Retina (tissue), 1 donor: ENCODE measurements around the gene PHF14.
"Not testable (repeated sequence)": the region's sequence is repeated elsewhere in the genome, so short reads cannot be mapped to it uniquely, and the experiment has no call there.

Experiments used
- DNase-seq: peaks from one replicate; pipeline ENCODE4 v3.0.0-alpha.2; 2016

The PHF14 gene

DNA sequence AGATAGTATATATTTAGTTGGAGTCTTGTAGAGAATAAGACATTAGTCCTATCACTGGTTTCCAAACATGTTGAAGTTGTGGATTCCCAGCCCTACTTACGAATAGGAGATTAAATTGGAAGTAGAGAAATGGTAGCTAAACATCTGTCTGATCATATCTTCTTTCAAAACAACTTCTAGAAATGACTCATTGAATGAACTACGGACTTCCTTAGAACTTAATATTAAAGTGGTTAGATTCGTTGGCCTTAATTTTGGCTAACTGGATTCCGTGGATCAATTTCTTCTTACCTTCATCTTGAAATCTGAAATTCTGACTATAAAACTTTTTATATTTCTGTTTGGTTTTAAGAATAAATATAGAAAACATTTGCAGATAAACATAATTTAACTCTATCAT, 3.4 kb downstream of the PHF14 start:
- DNase-seq, result no peak

DNA sequence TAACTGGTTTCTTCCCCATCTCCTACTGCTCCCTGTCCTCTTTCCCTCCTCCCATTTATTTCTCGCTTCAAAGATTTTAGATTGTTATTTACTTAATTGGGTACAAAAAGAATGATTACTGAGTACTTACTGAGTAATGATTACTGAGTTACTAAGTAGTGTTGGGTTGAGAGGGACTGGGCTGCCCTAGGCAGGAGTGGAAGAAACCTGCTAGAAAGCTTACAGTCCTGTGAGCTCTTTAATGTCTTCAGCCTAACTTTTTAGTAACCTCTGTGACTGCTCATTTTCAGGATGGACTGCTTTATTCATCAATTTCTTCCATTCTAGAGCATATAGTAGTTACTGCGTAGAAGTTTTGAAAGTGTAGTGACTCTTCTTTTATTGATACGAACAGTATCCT, 7.6 kb downstream of the PHF14 start:
- DNase-seq, result no peak

DNA sequence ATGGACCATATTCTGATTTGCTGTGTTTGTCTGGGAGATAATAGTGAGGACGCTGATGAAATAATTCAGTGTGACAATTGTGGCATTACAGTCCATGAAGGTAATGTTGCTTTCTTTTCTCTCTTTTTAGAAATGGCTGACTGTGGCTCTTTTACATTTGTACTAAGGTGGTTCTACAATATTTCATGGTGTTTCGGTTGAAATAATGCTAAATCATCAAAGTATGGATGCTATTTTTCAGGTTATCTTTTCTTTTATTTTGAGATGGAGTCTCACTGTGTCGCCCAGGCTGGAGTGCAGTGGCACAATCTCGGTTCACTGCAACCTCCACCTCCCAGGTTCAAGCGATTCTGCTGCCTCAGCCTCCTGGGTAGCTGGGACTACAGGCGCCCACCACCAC, 17.1 kb downstream of the PHF14 start:
- DNase-seq, result not testable (repeated sequence)

DNA sequence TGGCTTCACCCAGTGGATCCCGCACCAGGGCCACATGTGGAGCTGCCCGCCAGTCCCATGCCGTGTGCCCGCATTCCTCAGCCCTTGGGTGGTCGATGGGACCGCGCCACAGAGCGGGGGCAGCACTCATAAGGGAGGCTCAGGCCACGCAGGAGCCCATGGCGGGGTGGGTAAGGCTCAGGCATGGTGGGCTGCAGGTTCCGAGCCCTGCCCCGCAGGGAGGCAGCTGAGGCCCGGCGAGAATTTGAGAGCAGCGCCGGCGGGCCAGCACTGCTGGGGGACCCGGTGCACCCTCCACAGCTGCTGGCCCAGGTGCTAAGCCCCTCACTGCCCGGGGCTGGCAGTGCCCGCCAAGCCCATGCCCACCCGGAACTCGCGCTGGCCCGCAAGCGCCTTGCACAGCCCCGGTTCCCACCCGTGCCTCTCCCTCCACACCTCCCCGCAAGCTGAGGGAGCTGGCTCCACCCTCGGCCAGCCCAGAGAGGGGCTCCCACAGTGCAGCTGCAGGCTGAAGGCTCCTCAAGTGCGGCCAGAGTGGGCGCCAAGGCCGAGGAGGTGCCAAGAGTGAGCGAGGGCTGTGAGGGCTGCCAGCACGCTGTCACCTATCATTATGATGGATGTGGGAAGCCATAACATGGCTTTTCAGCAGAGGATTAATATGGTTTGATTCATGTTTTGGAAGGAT, 22.0 kb downstream of the PHF14 start:
- DNase-seq, result not testable (repeated sequence)

DNA sequence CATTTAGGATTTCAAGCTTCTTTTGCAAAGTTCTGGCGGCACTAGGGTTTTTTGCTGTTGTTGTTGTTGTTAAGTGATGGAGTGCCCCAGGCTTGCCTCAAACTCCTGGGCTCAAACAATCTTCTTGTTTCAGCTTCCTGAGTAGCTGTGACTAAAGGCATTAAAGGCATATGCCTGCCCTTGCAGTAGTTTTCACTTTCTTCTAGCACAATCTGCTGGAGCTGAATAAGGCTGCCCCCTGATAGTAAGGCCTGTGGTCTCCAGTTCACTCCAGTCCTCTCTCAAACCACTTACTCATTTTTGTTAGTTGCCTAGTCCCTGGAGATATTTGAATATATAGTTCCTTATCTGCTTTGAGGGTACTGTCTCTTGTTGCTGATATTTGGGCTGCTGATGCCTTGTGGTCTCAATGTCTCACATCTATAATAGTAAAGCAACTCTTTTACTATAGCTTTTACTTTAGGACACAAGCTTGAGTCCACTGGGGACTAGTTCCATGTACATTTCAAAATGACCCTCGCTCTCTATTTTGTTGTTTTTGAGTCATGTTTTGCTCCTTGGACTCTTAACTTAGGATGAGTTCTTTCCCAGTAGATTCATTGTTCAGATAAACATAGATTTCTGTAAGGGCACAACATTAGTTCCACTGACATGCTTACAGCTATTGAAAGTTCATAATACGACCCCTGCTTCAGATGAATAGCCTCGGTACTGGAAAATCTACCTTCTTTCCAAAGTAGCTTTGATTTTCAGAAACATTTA, 25.5 kb downstream of the PHF14 start:
- DNase-seq, result no peak

DNA sequence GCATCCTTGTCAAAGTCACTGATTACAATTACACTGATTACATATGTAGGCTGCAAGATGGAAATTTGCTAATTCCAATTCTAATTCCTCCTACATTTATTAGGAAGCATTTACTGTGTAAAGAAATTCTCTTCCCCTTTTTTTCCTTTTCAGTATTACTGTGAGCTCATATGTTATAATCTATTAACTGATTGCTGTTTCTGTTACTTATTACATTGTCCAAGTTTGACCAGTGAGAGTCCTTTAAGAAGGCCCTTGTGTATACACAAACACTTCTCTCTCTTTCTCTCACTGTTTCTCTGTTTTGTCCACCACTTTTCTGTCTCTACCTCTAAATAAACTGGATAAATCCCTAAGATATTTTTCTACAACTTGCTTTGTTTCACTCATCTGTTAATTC, 31.5 kb downstream of the PHF14 start:
- no peak for DNase-seq

DNA sequence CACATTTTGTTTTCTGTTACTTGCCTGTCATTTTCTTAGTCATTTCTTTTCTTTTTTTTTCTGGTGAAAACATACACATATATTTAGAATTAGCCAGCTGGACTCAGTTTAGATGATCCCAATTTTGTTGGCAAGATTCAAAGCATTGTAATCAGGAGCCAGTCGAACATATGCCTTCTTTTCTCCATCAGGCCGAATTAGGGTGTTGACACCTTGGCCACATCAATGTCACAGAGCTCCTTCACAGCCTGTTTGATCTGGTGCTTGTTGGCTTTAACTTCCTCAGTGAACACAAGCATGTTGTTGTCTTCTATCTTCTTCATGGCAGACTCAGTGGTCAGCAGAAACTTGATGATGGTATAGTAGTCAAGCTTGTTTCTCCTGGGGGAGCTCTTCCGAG, 32.6 kb downstream of the PHF14 start:
- no peak for DNase-seq

DNA sequence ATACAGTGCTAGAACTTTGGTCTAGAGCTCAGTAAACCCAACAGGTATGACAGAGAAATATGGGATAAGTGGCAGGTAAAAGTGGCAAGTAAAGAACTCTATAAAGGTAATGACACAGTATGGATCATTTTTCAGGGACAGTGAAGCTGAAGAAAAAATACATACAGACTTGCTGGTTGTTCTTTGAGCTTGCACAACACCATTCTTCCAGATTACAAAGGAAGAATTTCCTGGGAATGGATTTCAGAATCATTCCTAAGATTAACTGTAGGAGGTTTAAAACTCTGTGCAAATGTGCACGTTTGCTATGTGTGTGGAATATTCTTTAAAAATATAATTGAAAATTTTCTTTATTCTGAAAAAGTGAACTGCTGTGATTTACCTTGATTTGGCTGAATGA, 36.0 kb downstream of the PHF14 start:
- DNase-seq, result no peak

DNA sequence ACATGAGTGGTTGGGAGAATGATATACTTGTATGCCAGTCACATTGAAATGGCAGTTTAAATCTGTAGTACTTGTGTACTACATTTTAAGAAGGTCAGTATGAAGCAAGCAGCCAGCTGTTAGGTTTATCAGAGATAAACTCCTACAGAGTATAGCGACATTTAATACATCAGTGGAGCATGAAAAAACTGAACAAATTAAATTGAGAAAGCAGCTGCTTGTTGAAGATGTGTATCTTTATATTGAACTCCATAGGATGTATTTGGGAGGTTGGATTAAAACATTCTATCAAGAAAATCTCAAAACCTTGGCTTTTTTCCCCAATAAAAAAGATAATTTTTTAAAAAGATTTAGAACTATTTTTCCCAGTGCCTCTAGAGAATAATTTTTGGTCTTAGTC, 47.8 kb downstream of the PHF14 start:
- no peak for DNase-seq

DNA sequence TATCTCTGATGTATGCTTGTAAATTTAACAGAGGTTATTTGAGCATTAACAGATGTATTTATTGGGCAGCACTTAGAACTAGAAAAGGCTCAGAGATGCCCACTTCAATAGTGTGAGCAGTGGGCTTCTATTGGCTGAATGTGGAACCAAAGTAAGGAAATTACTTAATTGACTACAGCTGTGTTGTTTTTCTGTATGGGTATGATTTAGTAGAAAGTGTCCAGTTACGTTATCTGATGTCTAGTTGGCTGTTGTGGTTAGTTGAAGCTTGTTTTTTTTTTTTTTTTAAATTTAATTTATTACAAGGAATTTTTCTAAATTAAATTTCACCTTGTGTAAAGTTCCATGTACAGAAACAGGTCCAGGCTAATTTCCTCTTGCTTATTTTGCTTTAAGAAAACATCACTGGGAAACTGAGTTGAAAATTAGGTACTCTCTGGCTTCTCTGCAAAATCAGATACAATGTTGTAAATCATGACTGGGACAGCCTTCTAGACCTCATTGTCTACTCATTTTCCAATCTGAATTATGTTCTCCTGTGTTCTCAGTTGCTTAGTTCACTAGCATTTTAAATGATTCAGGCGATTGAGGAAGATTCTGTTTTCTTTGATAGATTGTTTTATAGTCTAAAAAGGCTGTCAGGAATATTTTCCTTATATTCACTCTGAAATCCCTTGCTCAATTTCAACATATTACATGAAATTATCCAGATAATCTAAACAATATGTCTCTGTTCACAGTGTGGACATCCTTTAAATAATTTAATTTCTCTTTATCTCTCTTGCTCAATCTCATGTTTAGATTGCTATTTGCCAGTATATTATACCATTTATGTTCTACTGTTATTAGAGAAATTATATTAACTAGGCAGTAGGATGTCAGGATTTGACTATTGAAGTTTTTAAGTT, 53.0 kb downstream of the PHF14 start:
- DNase-seq, result no peak

DNA sequence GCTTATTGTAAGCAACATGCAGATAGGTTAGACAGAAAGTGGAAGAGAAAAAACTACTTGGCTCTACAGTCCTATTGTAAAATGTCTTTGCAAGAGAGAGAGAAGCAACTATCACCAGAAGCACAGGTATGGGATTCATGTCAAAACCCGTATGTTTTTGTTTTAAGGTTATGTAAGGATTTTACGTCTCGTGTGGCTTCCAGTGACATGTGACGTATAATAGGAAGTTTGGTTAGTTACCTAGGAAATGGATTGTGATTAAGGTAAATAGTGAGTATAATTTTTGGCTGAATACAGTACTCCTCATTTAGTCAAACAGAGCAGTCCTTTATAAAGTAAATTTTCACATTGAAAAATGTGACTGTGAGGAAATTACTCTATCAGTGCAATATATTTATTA, 62.0 kb downstream of the PHF14 start:
- no peak for DNase-seq

DNA sequence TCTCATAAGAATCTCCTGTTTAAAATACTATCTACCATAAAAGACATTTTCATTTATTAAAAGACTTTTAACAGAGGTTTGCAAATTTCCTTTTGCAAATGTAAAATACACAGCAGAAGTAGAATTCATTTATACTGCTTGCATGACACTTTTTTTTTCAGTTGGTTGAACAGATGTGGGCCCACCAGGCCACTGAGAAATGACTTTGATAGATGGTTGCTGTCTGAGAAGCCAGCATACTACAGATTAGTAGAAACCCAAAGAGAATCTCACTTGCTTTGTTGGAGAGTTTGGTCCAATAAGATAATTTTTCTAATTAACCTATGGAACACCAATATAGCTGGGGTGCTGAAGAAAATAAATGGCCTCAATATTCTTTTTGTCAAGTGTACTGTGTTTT, 66.3 kb downstream of the PHF14 start:
- no peak for DNase-seq

DNA sequence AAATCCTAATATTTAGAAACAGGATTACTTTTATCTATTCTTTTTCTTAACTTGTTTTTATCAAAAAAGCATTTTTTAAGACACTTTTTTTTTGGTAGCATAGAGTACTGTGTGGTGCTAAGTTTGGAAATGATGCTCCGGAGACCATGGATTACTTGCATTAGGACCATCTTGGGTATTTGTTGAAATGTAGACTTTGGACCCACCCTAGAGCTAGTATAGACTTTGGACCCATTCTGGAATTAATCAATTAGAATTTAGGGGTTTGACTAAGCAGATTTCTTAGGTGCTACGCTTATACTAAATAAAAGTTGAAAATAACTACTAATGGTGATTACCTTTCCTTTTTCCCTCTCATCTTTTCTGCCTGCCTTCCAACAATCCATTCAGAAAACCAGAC, 80.4 kb downstream of the PHF14 start:
- no peak for DNase-seq

DNA sequence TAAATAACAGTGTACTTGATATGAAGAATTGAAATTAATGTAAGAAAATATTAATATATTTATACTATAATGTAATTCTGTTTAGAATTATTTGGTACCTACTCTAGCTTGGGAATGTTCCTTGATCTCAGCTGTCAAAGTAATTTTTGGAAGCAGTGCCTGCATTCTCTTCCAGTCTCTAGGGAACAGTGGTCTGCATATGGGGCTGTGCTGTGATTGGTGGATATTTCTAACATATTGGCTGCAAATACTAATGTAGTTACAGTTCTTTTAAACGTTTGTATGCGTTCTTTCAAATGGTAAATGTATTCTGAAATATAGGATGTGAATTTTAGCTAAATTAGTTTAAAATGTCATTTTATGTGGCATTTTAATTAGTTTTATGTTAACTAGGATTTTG, 87.2 kb downstream of the PHF14 start:
- DNase-seq, result no peak

DNA sequence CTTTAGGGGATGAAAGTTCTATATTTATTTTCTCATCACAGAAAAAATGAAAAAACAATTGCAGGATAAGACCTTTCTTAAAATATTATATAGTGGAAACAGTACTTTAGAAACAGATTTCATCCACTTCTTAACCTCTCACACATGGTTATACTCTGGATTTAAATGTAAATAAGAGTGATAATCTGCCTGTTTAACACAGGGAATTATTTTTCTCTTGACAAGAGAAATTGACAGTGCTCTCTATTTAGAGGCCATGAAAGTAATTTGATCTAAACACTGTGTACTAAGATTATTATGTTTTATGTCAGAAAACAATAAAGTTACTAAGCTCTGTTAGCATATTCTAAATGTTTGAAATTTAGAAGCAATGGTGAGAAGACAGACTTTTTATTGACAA, 88.4 kb downstream of the PHF14 start:
- DNase-seq, result no peak

DNA sequence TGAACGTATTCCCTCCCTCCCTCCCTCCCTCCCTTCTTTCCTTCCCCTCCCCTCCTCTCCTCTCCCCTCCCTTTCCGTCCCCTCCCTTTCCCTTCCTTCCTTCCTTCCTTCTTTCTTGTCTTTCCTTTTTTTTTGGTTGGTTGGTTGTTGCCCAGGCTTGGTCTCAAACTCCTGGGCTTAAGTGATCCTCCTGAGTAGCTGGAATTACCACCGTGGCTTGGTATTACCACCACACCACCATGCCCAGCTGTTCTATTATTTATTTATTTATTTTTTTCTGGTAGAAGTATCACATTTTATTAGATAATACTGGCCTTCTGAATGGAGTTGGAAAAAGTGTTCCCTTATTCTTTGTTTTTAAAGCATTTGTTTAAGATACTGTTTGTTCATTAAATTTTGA, 95.9 kb downstream of the PHF14 start:
- no peak for DNase-seq

DNA sequence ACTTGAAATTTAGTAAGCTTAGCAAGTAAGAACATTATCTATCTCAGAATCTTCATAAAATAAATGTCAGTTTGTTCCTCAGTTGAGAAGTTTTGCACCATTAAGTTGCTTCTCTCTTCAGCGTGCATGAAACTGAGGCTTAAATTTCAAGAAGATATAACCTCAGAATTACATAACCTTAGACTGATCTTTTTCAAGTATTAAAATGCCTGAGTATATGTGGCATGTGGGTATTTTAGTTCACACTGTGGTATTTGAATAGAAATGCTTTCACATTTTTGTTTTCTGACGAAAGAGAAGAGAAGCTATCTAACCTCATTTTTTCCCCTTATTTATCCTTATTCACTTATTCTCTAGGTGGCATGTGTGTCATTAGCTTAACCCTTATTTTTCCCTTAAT, 104.1 kb downstream of the PHF14 start:
- DNase-seq, result no peak

DNA sequence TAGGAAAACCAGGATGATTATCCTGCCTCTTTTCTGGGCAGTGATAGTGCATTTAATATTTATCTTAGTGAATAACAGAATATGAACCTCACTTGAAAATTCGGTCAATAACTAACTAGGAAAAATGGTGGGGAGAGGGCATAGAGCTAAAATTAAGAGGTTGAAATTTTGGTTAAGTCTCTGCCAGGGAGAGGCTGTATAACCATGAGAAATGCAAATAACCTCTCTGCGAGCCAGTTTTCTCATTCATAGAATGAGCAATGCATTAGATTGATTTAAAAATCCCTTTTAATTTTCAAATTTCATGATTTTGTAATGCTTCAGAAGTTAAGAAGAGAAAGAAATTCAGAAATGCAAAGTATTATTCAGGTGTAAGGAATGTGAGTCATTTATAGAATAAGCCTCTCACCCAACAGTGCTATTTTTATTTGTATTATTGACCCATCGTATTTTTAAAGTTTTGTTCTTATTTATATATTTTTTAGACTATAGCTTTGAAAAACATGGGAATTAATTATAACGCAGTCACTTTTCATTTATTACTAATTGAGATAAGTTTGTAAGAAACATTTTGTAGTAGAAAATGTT, 104.7 kb downstream of the PHF14 start:
- DNase-seq, result no peak

DNA sequence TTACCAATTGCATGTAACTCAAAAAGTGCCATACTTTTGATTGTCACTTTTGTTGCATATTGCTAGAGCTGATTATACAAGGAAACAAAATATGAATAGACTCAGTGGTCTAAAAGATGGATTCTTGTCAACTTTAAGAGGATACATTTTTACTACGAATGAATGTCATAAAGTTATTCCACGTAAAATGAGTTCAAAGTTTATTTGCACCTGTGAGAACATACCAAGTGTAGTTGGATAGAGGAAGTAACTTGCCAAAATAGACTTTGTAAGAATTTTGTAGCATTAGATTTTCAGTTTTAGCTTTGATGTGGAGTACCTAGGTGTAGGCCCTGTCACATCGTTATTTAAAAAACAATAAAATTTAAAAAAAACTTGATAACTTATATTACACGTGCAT, 106.2 kb downstream of the PHF14 start:
- DNase-seq, result no peak

DNA sequence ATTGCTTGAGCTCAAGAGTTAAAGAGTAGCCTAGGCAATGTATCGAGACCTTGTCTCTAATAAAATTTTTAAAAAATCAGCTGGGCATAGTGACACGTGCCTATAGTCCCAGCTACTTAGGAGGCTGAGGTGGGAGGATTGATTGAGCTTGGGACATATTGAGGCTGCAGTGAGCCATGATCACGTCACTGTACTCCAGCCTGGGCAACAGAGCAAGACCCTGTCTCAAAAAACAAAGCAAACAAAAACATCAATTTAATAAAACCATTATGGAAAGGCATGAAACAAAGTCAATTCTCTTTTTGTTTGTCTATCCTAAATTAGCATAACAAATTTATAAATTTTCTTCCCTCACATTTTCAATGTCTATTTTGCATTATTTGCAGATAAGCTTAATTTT, 108.4 kb downstream of the PHF14 start:
- no peak for DNase-seq

DNA sequence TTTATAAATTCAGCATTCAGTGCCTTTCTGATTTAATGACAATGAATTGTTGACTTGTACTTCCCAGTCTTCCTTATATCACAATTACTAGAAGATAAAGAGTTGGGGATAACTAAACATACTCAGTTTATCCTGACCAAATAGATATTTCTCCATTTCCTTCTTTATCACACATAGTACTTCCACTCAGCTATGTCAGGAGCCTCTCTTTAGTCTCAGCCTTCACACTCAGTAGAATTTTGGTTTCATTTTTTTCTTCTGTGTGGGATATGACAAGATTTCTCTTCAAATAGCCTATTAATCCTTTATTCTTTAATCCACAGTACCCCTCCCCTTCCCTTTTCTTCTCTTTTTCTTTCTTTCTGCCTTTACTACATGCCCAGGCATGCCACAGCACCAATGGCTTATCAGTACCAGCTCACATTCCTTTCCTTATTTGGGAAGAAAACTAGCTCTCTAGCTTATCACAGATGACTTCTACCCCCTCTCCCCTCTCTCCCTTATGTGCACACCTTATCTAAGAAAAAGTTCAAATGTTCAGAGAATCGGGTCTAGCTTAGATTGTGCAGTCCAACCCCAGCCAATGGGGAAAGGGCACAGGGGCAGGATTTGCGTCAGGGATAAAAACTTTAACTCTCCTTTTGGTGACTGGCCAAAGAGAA, 109.0 kb downstream of the PHF14 start:
- no peak for DNase-seq

DNA sequence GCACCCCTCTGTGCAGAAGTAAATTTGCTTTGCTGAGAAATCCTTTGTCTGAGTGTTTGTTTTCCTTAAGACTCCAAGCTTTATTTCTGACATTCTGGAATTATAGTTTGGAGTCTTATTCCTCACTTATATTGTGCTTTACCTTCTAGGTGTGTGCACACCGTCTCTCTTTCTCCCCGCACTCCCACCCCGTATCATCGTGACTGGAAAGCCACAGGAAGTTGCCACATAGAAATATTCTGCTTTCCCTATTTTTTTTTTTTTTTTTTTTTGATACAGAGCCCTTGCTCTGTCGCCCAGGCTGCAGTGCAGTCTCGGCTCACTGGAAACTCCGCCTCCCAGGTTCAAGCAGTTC, 109.5 kb downstream of the PHF14 start:
- no peak for DNase-seq

DNA sequence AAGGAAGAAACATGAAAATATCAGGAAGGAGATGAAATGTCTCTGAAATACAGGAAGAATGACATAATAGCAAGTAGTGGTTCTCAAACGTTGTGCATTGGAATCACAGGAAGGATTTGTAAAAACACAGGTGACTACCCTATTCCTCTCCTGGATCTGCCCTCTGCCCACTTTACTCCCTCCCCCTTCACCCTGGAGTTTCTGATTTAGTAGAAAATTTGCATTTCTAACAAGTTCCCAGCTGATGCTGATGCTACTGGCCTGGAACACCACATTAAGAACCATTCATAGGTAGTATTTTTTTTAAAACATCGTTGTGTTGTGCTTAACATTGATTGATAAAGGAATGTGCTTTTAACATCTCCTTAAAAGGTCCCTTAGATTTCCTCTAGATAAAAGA, 130.9 kb downstream of the PHF14 start:
- no peak for DNase-seq
